SH-SY5Y (cell line): ENCODE data around the gene CCDC175.

Source experiments
- GATA2 ChIP-seq: IDR thresholded peaks from 2 replicates; pipeline ENCODE4 v1.6.1; 2011; ENCODE audit warnings: mild to moderate bottlenecking, low read depth, low read length
- GATA3 ChIP-seq: IDR thresholded peaks from 2 replicates; pipeline ENCODE4 v1.6.1; 2011; ENCODE audit warnings: low read depth, mild to moderate bottlenecking, low read length, moderate library complexity

- TF ChIP-seq GATA3 = no peak
- TF ChIP-seq GATA2 = no peak
Observed at GRCh38 chr14:59463787-59464485, 112.7 kb downstream of the CCDC175 start.
